GM11168 (cell line): Measurements from ENCODE around the gene CBLC.

Source experiments
- in situ Hi-C: fragments of 300-500 bp; cut with MboI; formaldehyde crosslinking; loops from one replicate; pipeline ENCODE4 v1.12.0; 2022; ENCODE audit warnings: low sequenced_read_pairs; ENCODE audit not compliant: unreplicated experiment

CBLC gene

GRCh38 chr19:44792281-44792680, 14.6 kb downstream of the CBLC start:
- in situ Hi-C loops, result loop anchor here (5.0 kb wide), 1 partner anchor 40 kb away; no protein-coding TSS in a partner anchor

- in situ Hi-C loops, result loop anchor here (5.0 kb wide), 1 partner anchor 38 kb away; no protein-coding TSS in a partner anchor
Observed at GRCh38 chr19:44794610-44795009, 16.9 kb downstream of the CBLC start.

GRCh38 chr19:44795398-44795987, 17.8 kb downstream of the CBLC start:
- in situ Hi-C loops, result no loop called here

- in situ Hi-C loops, result no loop called here
Observed at GRCh38 chr19:44796701-44797115, 19.0 kb downstream of the CBLC start.

- in situ Hi-C loops, result no loop called here
Observed at GRCh38 chr19:44799627-44800346, 22.1 kb downstream of the CBLC start.

GRCh38 chr19:44800461-44800860, 22.8 kb downstream of the CBLC start:
- in situ Hi-C loops, result no loop called here

- in situ Hi-C loops, result no loop called here
Observed at GRCh38 chr19:44803442-44804428, 26.0 kb downstream of the CBLC start.

GRCh38 chr19:44806291-44806690, 28.6 kb downstream of the CBLC start:
- in situ Hi-C loops, result no loop called here

GRCh38 chr19:44807162-44807561, 29.5 kb downstream of the CBLC start:
- in situ Hi-C loops, result no loop called here

- in situ Hi-C loops, result no loop called here
Observed at GRCh38 chr19:44807652-44808462, 30.2 kb downstream of the CBLC start.

- in situ Hi-C loops, result no loop called here
Observed at GRCh38 chr19:44808463-44809371, 31.0 kb downstream of the CBLC start, which contains the start of gene BCAM. Gene BCAM, plus strand, starts transcription at chr19:44809103. Its CDS starts 22 bp downstream, at chr19:44809125.

- in situ Hi-C loops, result no loop called here
Observed at GRCh38 chr19:44809577-44810233, 32.0 kb downstream of the CBLC start.

- in situ Hi-C loops, result no loop called here
Observed at GRCh38 chr19:44810234-44811121, 32.8 kb downstream of the CBLC start.

GRCh38 chr19:44811122-44811419, 33.4 kb downstream of the CBLC start:
- in situ Hi-C loops, result no loop called here

GRCh38 chr19:44812142-44812718, 34.5 kb downstream of the CBLC start:
- in situ Hi-C loops, result no loop called here

- in situ Hi-C loops, result no loop called here
Observed at GRCh38 chr19:44813070-44813840, 35.6 kb downstream of the CBLC start.
